Measurements from ENCODE around the gene HOXB5.

The HOXB5 gene

DNA sequence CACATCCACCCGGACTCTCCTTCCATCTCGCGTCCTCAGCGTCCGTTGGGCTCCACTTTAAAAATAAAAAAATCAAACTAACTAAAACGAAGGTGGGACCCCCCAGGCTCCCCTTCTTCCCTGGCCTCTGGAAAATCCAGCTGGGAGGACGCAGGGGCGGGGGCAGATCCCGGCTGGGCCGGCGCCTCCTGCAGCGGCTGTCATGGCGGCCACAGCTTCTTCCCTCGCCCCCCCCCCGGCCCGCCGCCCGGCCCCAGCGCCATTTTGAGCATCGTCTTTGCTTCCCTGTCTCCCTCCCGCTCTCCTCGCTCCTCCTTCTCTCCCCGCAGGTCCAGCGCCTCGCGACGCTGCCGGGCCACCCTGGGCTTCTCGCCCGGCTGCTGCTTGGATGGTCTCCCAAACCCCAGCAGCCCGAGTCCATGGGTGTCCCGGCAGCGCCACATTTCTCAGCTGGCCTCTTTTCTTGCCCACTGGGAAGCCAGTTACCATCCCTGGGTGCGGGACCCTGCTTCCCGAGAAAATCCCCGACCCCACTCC, 51.9 kb downstream of the HOXB5 start:
- Histone ChIP-seq H3K4me1 (ENCODE audit: insufficient read depth, low read length) (no peaks in the 10 kb centered on the region), H3K36me3 (ENCODE audit: insufficient read depth, low read length) (no peaks in the 10 kb centered on the region), H3K9me3 (ENCODE audit: insufficient read depth, low read length, severe bottlenecking) (no peaks in the 10 kb centered on the region), H3K27me3 (ENCODE audit: insufficient read depth, low read length, poor library complexity) (peaks cover 29% of the 10 kb centered on the region), H4K20me1 (ENCODE audit: insufficient read depth, low read length) (no peaks in the 10 kb centered on the region), H3K79me2 (ENCODE audit: insufficient read depth, low read length) (no peaks in the 10 kb centered on the region), H3K9ac (ENCODE audit: low read depth, low read length) (no peak overlapping the region), H3K27ac (ENCODE audit: low read length) (no peak overlapping the region), H3K4me3 (ENCODE audit: low read depth in 1 of 2, low read length in 2 of 2) (no peak overlapping the region), H2AFZ (ENCODE audit: low read depth, low read length) (no peak overlapping the region), H3K4me2 (ENCODE audit: insufficient read depth, low read length) (no peak overlapping the region)
- no peak for DNase-seq
- ATAC-seq (ENCODE audit: insufficient read depth, low read depth): no peak
- TF ChIP-seq, protein P1, sequence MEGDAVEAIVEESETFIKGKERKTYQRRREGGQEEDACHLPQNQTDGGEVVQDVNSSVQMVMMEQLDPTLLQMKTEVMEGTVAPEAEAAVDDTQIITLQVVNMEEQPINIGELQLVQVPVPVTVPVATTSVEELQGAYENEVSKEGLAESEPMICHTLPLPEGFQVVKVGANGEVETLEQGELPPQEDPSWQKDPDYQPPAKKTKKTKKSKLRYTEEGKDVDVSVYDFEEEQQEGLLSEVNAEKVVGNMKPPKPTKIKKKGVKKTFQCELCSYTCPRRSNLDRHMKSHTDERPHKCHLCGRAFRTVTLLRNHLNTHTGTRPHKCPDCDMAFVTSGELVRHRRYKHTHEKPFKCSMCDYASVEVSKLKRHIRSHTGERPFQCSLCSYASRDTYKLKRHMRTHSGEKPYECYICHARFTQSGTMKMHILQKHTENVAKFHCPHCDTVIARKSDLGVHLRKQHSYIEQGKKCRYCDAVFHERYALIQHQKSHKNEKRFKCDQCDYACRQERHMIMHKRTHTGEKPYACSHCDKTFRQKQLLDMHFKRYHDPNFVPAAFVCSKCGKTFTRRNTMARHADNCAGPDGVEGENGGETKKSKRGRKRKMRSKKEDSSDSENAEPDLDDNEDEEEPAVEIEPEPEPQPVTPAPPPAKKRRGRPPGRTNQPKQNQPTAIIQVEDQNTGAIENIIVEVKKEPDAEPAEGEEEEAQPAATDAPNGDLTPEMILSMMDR (IDR thresholded peaks at IDR 0.05; ENCODE audit: borderline replicate concordance, extremely low read depth, low read length, poor library complexity, severe bottlenecking): no peak
- TF ChIP-seq EZH2 (IDR thresholded peaks at IDR 0.05; ENCODE audit: borderline replicate concordance, low read depth, low read length, severe bottlenecking): no peak

All from DND-41 (cell line).